Panc1 (cell line): ENCODE results near the gene YBEY.

ENCODE experiments used
- CTCF ChIP-seq: fragments of 450-650 bp; IDR thresholded peaks from 2 replicates; pipeline ENCODE4 v1.5.1; 2017; ENCODE audit warnings: mild to moderate bottlenecking
- POLR2AphosphoS5 ChIP-seq: IDR thresholded peaks from 2 replicates; pipeline ENCODE4 v1.6.1; 2012; ENCODE audit warnings: mild to moderate bottlenecking, low read depth, low read length, moderate library complexity
- TF ChIP-seq, protein P1 (sequence below), 2 experiments: IDR thresholded peaks; 2 replicates each; pipeline ENCODE4 v1.6.1; 2011 to 2012; ENCODE audit warnings: low read depth in 2 of 2, control low read depth in 1 of 2, low read length in 1 of 2, mild to moderate bottlenecking in 1 of 2, moderate library complexity in 1 of 2; ENCODE audit not compliant: insufficient read depth in 1 of 2

GRCh38 chr21:46247699-46248421 lies 38.3 kb upstream of the YBEY start:
- TF ChIP-seq CTCF (no peak), POLR2AphosphoS5 (no peak)
- TF ChIP-seq, protein P1, sequence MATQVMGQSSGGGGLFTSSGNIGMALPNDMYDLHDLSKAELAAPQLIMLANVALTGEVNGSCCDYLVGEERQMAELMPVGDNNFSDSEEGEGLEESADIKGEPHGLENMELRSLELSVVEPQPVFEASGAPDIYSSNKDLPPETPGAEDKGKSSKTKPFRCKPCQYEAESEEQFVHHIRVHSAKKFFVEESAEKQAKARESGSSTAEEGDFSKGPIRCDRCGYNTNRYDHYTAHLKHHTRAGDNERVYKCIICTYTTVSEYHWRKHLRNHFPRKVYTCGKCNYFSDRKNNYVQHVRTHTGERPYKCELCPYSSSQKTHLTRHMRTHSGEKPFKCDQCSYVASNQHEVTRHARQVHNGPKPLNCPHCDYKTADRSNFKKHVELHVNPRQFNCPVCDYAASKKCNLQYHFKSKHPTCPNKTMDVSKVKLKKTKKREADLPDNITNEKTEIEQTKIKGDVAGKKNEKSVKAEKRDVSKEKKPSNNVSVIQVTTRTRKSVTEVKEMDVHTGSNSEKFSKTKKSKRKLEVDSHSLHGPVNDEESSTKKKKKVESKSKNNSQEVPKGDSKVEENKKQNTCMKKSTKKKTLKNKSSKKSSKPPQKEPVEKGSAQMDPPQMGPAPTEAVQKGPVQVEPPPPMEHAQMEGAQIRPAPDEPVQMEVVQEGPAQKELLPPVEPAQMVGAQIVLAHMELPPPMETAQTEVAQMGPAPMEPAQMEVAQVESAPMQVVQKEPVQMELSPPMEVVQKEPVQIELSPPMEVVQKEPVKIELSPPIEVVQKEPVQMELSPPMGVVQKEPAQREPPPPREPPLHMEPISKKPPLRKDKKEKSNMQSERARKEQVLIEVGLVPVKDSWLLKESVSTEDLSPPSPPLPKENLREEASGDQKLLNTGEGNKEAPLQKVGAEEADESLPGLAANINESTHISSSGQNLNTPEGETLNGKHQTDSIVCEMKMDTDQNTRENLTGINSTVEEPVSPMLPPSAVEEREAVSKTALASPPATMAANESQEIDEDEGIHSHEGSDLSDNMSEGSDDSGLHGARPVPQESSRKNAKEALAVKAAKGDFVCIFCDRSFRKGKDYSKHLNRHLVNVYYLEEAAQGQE (IDR thresholded peaks at IDR 0.05; ENCODE audit: insufficient read depth in 1 of 2, low read depth in 2 of 2, low read length in 1 of 2) = no peak
